OCI-LY3 (cell line): ENCODE results near the gene KIF17.
A peak's percentile ranks its signal among the peaks of the same experiment; 100 is the strongest.

ENCODE experiments used
- H2AFZ ChIP-seq: fragments of 200-600, 300-600 bp; shearing (Covaris generic); 2 replicates; pipeline ENCODE4 v1.6.0; 2014; ENCODE audit warnings: antibody characterized with exemption, low read depth, low read length
- H3K27ac ChIP-seq: fragments of 200-600, 300-600 bp; sonication (generic); 2 replicates; pipeline ENCODE4 v1.5.1; 2014; ENCODE audit warnings: mild to moderate bottlenecking, low read length, moderate library complexity, mixed read lengths
- H3K27me3 ChIP-seq: fragments of 200-600, 300-600 bp; sonication (generic); 2 replicates; pipeline ENCODE4 v1.6.1; 2014; ENCODE audit warnings: low read depth, low read length, mixed read lengths
- H3K36me3 ChIP-seq: fragments of 200-600, 300-600 bp; sonication (generic); replicated peaks from 2 replicates; pipeline ENCODE3; 2014; ENCODE audit warnings: low read depth, low read length, mixed read lengths
- H3K4me1 ChIP-seq: fragments of 300-600, 200-600 bp; sonication (generic); 2 replicates; pipeline ENCODE4 v1.6.1; 2014; ENCODE audit warnings: low read length, mixed read lengths
- H3K4me2 ChIP-seq: fragments of 200-600, 300-600 bp; sonication (generic); 2 replicates; pipeline ENCODE4 v1.6.1; 2014; ENCODE audit warnings: low read length, mixed read lengths
- H3K4me3 ChIP-seq: fragments of 300-600, 200-600 bp; sonication (generic); 2 replicates; pipeline ENCODE4 v1.5.1; 2014; ENCODE audit warnings: antibody characterized with exemption, mild to moderate bottlenecking, low read length, moderate library complexity
- H3K79me2 ChIP-seq: fragments of 300-600, 200-600 bp; shearing (Covaris generic); 2 replicates; pipeline ENCODE4 v1.6.1; 2014; ENCODE audit warnings: mild to moderate bottlenecking, low read length, mixed read lengths
- H3K9ac ChIP-seq: fragments of 300-600, 200-600 bp; shearing (Covaris generic); 2 replicates; pipeline ENCODE4 v1.6.0; 2014; ENCODE audit warnings: mild to moderate bottlenecking, low read length, moderate library complexity
- H3K9me3 ChIP-seq: fragments of 200-600, 300-600 bp; shearing (Covaris generic); 2 replicates; pipeline ENCODE4 v1.6.1; 2014; ENCODE audit warnings: low read length, mixed read lengths; ENCODE audit not compliant: insufficient read depth
- H4K20me1 ChIP-seq: fragments of 200-600, 300-600 bp; sonication (generic); 2 replicates; pipeline ENCODE4 v1.6.1; 2016; ENCODE audit warnings: low read length, mixed read lengths; ENCODE audit not compliant: insufficient read depth
- EZH2phosphoT487 ChIP-seq: fragments of 200-600 bp; shearing (Covaris generic); IDR thresholded peaks from 2 replicates; pipeline ENCODE4 v1.6.1; 2018; ENCODE audit warnings: antibody characterized with exemption, mixed run types, low read depth
- TF ChIP-seq, protein P1 (sequence below): fragments of 200-600, 300-600 bp; sonication (generic); IDR thresholded peaks from 2 replicates; pipeline ENCODE4 v1.5.1; 2014; ENCODE audit warnings: antibody characterized with exemption, low read length, low read depth

The KIF17 gene

GRCh38 chr1:20665726-20666125 is 52.1 kb downstream of the KIF17 start:
- H3K4me2 ChIP-seq = no peak overlapping the region
- H3K79me2 ChIP-seq = peaks cover 5% of the 10 kb centered on the region
- H3K9ac ChIP-seq = no peak overlapping the region
- no peak overlapping the region for H2AFZ ChIP-seq
- no peaks in the 10 kb centered on the region for H3K9me3 ChIP-seq
- no peaks in the 10 kb centered on the region; the same call in 1 of the 2 replicates for H3K4me1 ChIP-seq
- TF ChIP-seq EZH2phosphoT487 = no peak
- TF ChIP-seq, protein P1, sequence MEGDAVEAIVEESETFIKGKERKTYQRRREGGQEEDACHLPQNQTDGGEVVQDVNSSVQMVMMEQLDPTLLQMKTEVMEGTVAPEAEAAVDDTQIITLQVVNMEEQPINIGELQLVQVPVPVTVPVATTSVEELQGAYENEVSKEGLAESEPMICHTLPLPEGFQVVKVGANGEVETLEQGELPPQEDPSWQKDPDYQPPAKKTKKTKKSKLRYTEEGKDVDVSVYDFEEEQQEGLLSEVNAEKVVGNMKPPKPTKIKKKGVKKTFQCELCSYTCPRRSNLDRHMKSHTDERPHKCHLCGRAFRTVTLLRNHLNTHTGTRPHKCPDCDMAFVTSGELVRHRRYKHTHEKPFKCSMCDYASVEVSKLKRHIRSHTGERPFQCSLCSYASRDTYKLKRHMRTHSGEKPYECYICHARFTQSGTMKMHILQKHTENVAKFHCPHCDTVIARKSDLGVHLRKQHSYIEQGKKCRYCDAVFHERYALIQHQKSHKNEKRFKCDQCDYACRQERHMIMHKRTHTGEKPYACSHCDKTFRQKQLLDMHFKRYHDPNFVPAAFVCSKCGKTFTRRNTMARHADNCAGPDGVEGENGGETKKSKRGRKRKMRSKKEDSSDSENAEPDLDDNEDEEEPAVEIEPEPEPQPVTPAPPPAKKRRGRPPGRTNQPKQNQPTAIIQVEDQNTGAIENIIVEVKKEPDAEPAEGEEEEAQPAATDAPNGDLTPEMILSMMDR = no peak
- no peak overlapping the region for H3K4me3 ChIP-seq
- H4K20me1 ChIP-seq = no peaks in the 10 kb centered on the region
- H3K36me3 ChIP-seq = no peaks in the 10 kb centered on the region
- H3K27me3 ChIP-seq = no peaks in the 10 kb centered on the region
- no peak overlapping the region for H3K27ac ChIP-seq

DNA sequence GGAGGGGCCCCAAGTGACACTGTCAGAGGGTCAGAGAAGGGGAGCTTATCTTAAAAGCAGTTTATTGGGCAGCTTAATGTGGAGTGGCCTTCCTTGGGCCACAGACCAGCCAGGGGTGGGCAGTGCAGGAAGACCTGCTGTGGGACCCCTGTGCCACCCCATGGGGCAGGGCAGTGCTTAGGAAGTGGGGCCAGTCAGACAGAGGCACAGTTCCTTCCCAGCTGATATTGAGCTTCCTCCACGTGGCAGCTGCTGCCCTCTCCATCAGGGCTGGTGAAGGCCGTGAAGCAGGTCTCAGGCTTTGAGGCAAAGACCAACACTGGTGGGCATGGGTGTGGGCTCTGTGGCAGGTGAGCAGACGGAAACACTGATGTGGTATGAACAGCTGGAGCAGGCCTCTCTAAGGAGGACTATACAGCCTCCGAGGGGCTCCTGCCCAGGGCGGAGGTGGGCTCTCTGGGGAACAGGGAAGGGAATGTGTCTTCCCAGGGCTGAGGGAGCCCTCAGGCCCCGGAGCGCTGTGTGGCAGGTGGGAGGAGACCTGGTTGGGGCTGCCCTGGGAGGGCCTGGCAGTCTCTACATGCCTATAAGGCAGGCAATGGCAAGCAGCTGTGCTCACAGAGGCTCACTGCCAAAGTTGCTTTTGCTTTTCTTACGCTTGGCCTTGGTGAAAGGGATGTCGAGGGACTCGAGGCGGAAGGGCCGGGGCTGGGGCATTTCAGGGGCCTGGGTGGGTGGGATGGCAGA is 53.7 kb downstream of the KIF17 start:
- Histone ChIP-seq H3K9me3 (no peaks in the 10 kb centered on the region), H3K4me3 (no peak overlapping the region), H3K79me2 (peaks cover 21% of the 10 kb centered on the region), H3K4me1 (peaks cover 11% of the 10 kb centered on the region; the same call in 1 of the 2 replicates), H3K27ac (no peak overlapping the region), H2AFZ (no peak overlapping the region), H3K4me2 (no peak overlapping the region), H3K36me3 (peaks cover 4% of the 10 kb centered on the region), H3K27me3 (no peaks in the 10 kb centered on the region), H4K20me1 (no peaks in the 10 kb centered on the region), H3K9ac (no peak overlapping the region)
- TF ChIP-seq EZH2phosphoT487 = no peak
- TF ChIP-seq, protein P1 = no peak

GRCh38 chr1:20663365-20663764 is 54.4 kb downstream of the KIF17 start:
- Histone ChIP-seq H3K27ac (no peak overlapping the region), H3K4me2 (no peak overlapping the region), H3K36me3 (peaks cover 7% of the 10 kb centered on the region), H2AFZ (no peak overlapping the region), H3K4me1 (peaks cover 11% of the 10 kb centered on the region; the same call in 1 of the 2 replicates), H3K4me3 (no peak overlapping the region), H3K9ac (no peak overlapping the region), H4K20me1 (no peaks in the 10 kb centered on the region), H3K79me2 (peaks cover 29% of the 10 kb centered on the region), H3K9me3 (no peaks in the 10 kb centered on the region), H3K27me3 (no peaks in the 10 kb centered on the region)
- TF ChIP-seq, protein P1 = no peak
- no peak for TF ChIP-seq EZH2phosphoT487

DNA sequence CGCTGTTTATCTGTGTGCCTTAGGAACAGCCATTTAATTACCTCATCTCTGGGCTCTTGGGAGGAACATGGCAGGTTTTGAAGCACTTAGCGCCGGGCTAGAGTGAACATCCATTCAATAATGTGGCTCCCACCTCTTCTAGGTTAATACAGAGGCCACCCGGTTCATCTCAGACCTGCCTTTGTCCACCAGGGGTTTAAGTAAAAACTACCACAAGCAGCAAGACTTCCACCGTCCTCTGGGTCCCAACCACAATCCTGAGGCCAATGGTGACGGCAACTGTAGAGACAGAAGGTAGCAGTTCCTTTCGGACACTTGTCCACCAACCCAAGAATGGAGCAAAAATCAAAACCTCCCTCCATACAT is 55.7 kb downstream of the KIF17 start:
- peak overlapping the region; percentile 73 for H3K4me2 ChIP-seq
- peaks cover 41% of the 10 kb centered on the region for H3K79me2 ChIP-seq
- H3K9me3 ChIP-seq = no peaks in the 10 kb centered on the region
- peaks cover 11% of the 10 kb centered on the region; the same call in 1 of the 2 replicates for H3K4me1 ChIP-seq
- no peak for TF ChIP-seq EZH2phosphoT487
- TF ChIP-seq, protein P1 = no peak
- H3K4me3 ChIP-seq = peak overlapping the region; percentile 98
- H3K27me3 ChIP-seq = no peaks in the 10 kb centered on the region
- H3K9ac ChIP-seq = peak overlapping the region; percentile 81
- H2AFZ ChIP-seq = no peak overlapping the region
- H3K36me3 ChIP-seq = peaks cover 20% of the 10 kb centered on the region
- H4K20me1 ChIP-seq = no peaks in the 10 kb centered on the region
- H3K27ac ChIP-seq = no peak overlapping the region
